Heart left ventricle (tissue), 16 donors: ENCODE data around the gene POLR2B. TPM values are rescaled to one million over a fixed set of nuclear protein-coding genes. Genes with fewer than 3 reads are reported as not detected.

Experiments
- ATAC-seq, 4 donors: fragments of 200-7000 bp; cut with Tn5 transposase; one replicate each; pipeline ENCODE4 v1.9.1; 2020 to 2022; ENCODE audit warnings: moderate library complexity in 4 of 4, mild to moderate bottlenecking in 3 of 4, moderate number of reproducible peaks in 1 of 4
- DNase-seq, 5 donors: peaks; one replicate each; pipeline ENCODE4 v3.0.0-alpha.2; 2020
- H3K27ac ChIP-seq, 12 donors: fragments of 200-600 bp; sonication (generic) in 4 of 12; one replicate each; pipeline versions ENCODE4 v1.5.0 to v1.8.0; 2016 to 2022; ENCODE audit warnings: mild to moderate bottlenecking in 2 of 12
- H3K27me3 ChIP-seq, 9 donors: fragments of 200-600 bp; sonication (generic) in 2 of 9; one replicate each; pipeline versions ENCODE4 v1.5.1 to v1.8.0; 2016 to 2022; ENCODE audit warnings: mild to moderate bottlenecking in 3 of 9
- H3K36me3 ChIP-seq, 9 donors: fragments of 200-600 bp; sonication (generic) in 2 of 9; one replicate each; pipeline versions ENCODE4 v1.5.0 to v1.8.0; 2018 to 2022; ENCODE audit warnings: mild to moderate bottlenecking in 2 of 9
- H3K4me1 ChIP-seq, 12 donors: fragments of 200-600 bp; sonication (generic) in 4 of 12; one replicate each; pipeline versions ENCODE4 v1.5.0 to v1.8.0; 2016 to 2022; ENCODE audit warnings: mild to moderate bottlenecking in 3 of 12
- H3K4me3 ChIP-seq, 12 donors: fragments of 200-600 bp; sonication (generic) in 4 of 12; one replicate each; pipeline versions ENCODE4 v1.5.0 to v1.8.0; 2017 to 2022; ENCODE audit warnings: mild to moderate bottlenecking in 9 of 12, moderate library complexity in 4 of 12
- H3K9me3 ChIP-seq, 12 donors: fragments of 200-600 bp; sonication (generic) in 4 of 12; one replicate each; pipeline versions ENCODE4 v1.5.0 to v1.8.0; 2016 to 2022; ENCODE audit warnings: mild to moderate bottlenecking in 1 of 12
- CTCF ChIP-seq, 12 donors: fragments of 200-600 bp; sonication (generic) in 4 of 12; IDR thresholded peaks; one replicate each; pipeline versions ENCODE4 v1.5.0 to v1.8.0; 2018 to 2022; ENCODE audit warnings: antibody characterized with exemption in 12 of 12, mild to moderate bottlenecking in 5 of 12
- POLR2A ChIP-seq, 2 donors: fragments of 450-650 bp; IDR thresholded peaks; one replicate each; pipeline ENCODE4 v1.6.1; 2017; ENCODE audit warnings: antibody characterized with exemption in 2 of 2, mild to moderate bottlenecking in 2 of 2, moderate library complexity in 2 of 2
- WGBS, 4 donors: extraction: QIAGEN DNeasy Blood & Tissue Kit in 2 of 4; methylation state at CpG; one replicate each; pipeline versions ENCODE4 v1.1.5 to v1.1.7; 2013 to 2018; 5-methylcytosine and 5-hydroxymethylcytosine counted together
- intact Hi-C, 10 donors: fragments of 100-400 bp; cut with DNase I; formaldehyde crosslinking; loops; one replicate each; pipeline versions ENCODE4 v1.11.1 to v1.14.2; 2022
- polyA plus RNA-seq, 2 donors: library from polyadenylated mRNA; stranded (reverse); fragments of 200-250 nt; gene quantifications; one replicate each; pipeline ENCODE4 v1.2.3, GENCODE V29; 2013
- total RNA-seq, 9 donors: library from RNA; depleted of rRNA in 2 of 9; stranded (reverse); fragments of >200 nt in 2 of 9; fragmentation: NEBNext Ultra II Directional in 3 of 9; extraction: Animal tissue kit (Norgen Biotek cat#: 25700) in 3 of 9; gene quantifications; one replicate each; pipeline versions ENCODE4 v1.1.0 to v1.2.4, GENCODE V29; 2016 to 2023
- donor health status: ischemic (EF 13 %, LVEDD 7.1; RV severe dilation, severe dysfunction).
- donor health status: healthy with polysubstance abuse.
- donor health status: DM: no; HTN: yes; CAD: no.
- donor health status: DM: no; HTN: no; CAD: no.
- donor health status: ischemic (EF 25% LVEDD 6.9; RV normal size, moderate dysfunction).
- donor health status: ischemic (EF 25% LVEDD 5.7; RV mildly dilated, moderate dysfunction).
- donor health status: healthy.
- donor health status: DM: yes; HTN: yes; CAD: no.
- donor health status: ischemic (EF 35%, LVEDD 5.7; RV mildly dilated, moderate dysfunction).
- donor health status: nonischemic (EF 11% LVEDD 7.7; RV severe dilation, severe dysfunction).
- donor health status: DM: yes; HTN: yes; CAD: no.
- donor health status: PGD.
- donor health status: ischemic (EF 29% LVEDD 5.4; RV normal size, mild dysfunction).
- donor health status: nonischemic (EF 23%, LVEDD 6.1; RV moderate dilation, normal function).

The POLR2B gene
- total and polyA plus RNA-seq, 11 donors = 19.4 to 87.0 (median 73.0) TPM

- intact Hi-C loops = loop anchor here in 8 of 10 donors (1.0 to 5.0 kb wide), 4 partner anchors 64 to 70 kb away; partner anchors contain the start of gene IGFBP7 (in 5 of the 8)
- Histone ChIP-seq H3K9me3 (no peaks in the 10 kb centered on the region), H3K4me3 (peak overlapping the region in 1 of 12 donors; percentile 19), H3K36me3 (peaks cover 0 to 48% (median 30%) of the 10 kb centered on the region in 9 donors), H3K27ac (peak overlapping the region; percentile 73 to 94 (median 82)), H3K27me3 (no peaks in the 10 kb centered on the region), H3K4me1 (peaks cover 11 to 87% (median 52%) of the 10 kb centered on the region in 12 donors)
- WGBS, 4 donors = 0 to 39% (median 8%) methylated on average over 4 to 5 of the region's 5 CpGs
- TF ChIP-seq POLR2A (IDR thresholded peaks at IDR 0.05) = no peak
- TF ChIP-seq CTCF (IDR thresholded peaks at IDR 0.05) = no peak
- peak in 4 of 5 donors; percentile 60 to 73 (median 68) for DNase-seq
- ATAC-seq = peak; percentile 44 to 68 (median 65)
These were observed 64.0 kb downstream of the POLR2B start for GRCh38 chr4:57042711-57043169.

- H3K4me1 ChIP-seq = peaks cover 11 to 86% (median 56%) of the 10 kb centered on the region in 12 donors
- ATAC-seq (peak; percentile 67 to 72 (median 70)), DNase-seq (peak in 4 of 5 donors; percentile 51 to 70 (median 62))
- H3K4me3 ChIP-seq = peak overlapping the region in 4 of 12 donors; percentile 3 to 22 (median 11)
- H3K27me3 ChIP-seq = no peaks in the 10 kb centered on the region
- H3K27ac ChIP-seq = peak overlapping the region; percentile 73 to 94 (median 82)
- H3K36me3 ChIP-seq = peaks cover 0 to 40% (median 22%) of the 10 kb centered on the region in 9 donors
- intact Hi-C loops = loop anchor here in 9 of 10 donors (1.0 to 5.0 kb wide), 5 partner anchors 63 to 69 kb away; partner anchors contain the start of gene IGFBP7 (in 6 of the 9)
- whole genome bisulfite sequencing, 4 donors = 18 to 43% (median 34%) methylated on average over 5 to 6 of the region's 6 CpGs
- TF ChIP-seq CTCF (IDR thresholded peaks at IDR 0.05) (no peak), POLR2A (IDR thresholded peaks at IDR 0.05) (no peak)
- no peaks in the 10 kb centered on the region for H3K9me3 ChIP-seq
These were observed 64.9 kb downstream of the POLR2B start for GRCh38 chr4:57043347-57044251.

GRCh38 chr4:57044279-57044678 lies 65.6 kb downstream of the POLR2B start:
- no peak for DNase-seq
- H3K9me3 ChIP-seq = no peaks in the 10 kb centered on the region
- no peaks in the 10 kb centered on the region for H3K27me3 ChIP-seq
- intact Hi-C loops = loop anchor here in 7 of 10 donors (2.0 to 5.0 kb wide), 3 partner anchors 63 to 68 kb away; partner anchors contain the start of gene IGFBP7 (in 5 of the 7)
- TF ChIP-seq POLR2A (IDR thresholded peaks at IDR 0.05) (no peak), CTCF (IDR thresholded peaks at IDR 0.05) (no peak)
- ATAC-seq = no peak
- peak overlapping the region in 3 of 12 donors; percentile 3 to 22 (median 14) for H3K4me3 ChIP-seq
- WGBS, 4 donors = 58 to 60% (median 60%) methylated on average over 1 of the region's 1 CpG
- peak overlapping the region; percentile 52 to 94 (median 80) for H3K27ac ChIP-seq
- H3K4me1 ChIP-seq = peaks cover 11 to 92% (median 63%) of the 10 kb centered on the region in 12 donors
- H3K36me3 ChIP-seq = peaks cover 0 to 34% (median 17%) of the 10 kb centered on the region in 9 donors
